ENCODE results near the gene ADIG.

ADIG gene

GRCh38 chr20:38581013-38581412, at the start of gene ADIG:
ADIG (plus strand) TSS chr20:38581197; CDS start chr20:38581251, 54 bp downstream.
- no peak for DNase-seq (ENCODE audit: low read depth in 1 of 2, low spot score in 1 of 2)

DNA sequence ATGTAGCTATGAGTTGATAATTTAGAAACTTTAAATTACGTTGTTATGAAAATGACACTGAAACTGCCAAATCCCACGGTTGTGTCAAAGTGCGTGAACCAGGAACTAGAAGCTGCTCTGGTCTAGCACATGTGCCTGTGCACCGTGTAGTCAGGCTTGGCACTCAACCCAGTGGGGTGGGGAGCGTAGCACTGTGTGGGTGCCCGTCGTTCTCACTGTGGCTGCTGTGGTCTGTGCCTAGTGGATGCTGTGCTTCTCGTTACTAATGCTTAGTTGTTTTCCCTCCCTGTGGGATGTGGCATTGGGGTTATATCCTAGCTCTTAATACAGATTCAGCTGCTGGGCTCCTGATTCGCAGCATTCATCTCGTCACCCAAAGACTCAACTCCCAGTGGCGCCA, 46.2 kb upstream of the ADIG start:
- DNase-seq (ENCODE audit: low read depth in 1 of 2, low spot score in 1 of 2), result no peak

DNA sequence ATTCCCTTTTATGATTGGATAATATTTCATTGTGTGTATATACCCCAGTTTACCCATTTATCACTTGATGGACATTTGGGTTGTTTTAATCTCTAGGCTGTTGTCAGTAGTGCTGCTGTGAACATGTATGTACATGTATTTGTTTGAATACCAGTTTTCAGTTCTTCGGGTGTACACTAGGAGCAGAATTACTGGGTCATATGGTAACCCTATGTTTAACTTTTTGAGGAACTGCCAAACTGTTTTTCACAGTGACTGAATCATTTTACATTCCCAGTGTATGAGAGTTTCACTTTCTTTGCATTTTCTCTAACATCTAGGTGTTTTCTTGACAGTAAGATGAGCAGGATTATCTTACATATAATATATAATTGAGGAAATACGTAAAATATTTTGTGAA, 44.7 kb upstream of the ADIG start:
- no peak for DNase-seq (ENCODE audit: low read depth in 1 of 2, low spot score in 1 of 2)

- no peak for DNase-seq (ENCODE audit: low read depth in 1 of 2, low spot score in 1 of 2)
Measured at GRCh38 chr20:38537176-38537575, 43.8 kb upstream of the ADIG start.

- no peak for DNase-seq (ENCODE audit: low read depth in 1 of 2, low spot score in 1 of 2)
Measured at GRCh38 chr20:38538789-38539188, 42.2 kb upstream of the ADIG start.

DNA sequence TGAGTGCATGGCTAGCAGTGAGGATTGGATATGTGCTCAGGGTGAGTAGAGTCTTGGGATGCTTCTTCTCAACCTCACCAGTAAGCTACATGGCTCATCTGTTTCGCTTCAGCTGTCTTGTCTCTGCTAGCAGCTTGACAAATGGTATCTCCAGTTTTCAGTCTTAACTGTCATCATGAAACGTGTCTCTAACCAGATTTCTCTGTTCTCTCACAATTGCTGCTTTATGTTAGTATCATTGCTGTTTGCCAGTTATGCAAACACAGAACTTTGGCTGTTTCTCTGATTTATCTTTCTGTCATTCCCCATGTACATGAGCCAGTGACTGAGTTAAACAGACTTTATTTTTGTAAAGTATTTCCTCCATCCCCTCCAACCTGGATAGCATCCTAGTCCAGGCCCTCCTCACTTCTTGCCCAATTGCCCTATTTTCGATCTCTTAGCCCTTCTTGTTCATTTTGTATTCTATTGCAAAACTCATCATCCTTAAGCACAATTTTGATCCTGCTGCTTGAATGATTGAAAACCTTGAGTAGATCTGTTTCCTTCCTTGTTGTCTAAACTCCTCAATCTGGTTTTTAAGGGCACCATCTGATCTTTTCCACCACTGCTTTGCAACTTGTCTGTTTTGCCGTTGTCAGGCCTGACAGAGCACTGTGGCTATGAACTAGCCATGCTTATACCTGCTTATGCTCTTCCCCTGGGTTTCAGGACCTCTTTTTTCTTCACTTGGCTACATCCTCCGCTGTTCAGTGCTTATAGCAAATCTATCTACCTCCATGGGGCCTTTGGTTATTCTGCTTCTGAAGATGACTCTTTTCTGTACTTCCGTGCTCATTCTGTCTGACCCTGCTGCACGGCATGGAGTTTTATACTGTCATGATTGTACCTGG, 37.7 kb upstream of the ADIG start:
- no peak for DNase-seq (ENCODE audit: low read depth in 1 of 2, low spot score in 1 of 2)

GRCh38 chr20:38545771-38546170, 35.2 kb upstream of the ADIG start:
- DNase-seq (ENCODE audit: low read depth in 1 of 2, low spot score in 1 of 2), result no peak

GRCh38 chr20:38547288-38548085, 33.5 kb upstream of the ADIG start:
- no peak for DNase-seq (ENCODE audit: low read depth in 1 of 2, low spot score in 1 of 2)

GRCh38 chr20:38548356-38549083, 32.5 kb upstream of the ADIG start:
- no peak for DNase-seq (ENCODE audit: low read depth in 1 of 2, low spot score in 1 of 2)

DNA sequence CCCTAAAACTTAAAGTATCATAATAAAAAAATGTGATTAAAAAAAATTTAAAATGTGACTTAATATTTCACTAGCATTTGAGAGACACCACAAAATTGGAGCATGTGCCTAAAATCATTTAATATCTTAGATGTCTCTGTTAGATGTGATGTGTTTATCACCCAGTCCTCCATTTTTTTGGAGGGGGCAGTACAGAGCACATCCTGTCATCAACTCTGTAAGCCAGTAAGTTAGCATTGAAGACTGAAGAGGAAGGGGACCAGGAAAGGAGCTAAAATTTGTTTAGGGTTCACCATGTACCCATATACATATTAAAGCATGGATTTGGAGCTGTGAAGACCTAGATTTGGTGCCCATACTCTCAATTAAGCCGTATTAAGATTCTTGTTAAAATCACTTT, 30.7 kb upstream of the ADIG start:
- no peak for DNase-seq (ENCODE audit: low read depth in 1 of 2, low spot score in 1 of 2)

DNA sequence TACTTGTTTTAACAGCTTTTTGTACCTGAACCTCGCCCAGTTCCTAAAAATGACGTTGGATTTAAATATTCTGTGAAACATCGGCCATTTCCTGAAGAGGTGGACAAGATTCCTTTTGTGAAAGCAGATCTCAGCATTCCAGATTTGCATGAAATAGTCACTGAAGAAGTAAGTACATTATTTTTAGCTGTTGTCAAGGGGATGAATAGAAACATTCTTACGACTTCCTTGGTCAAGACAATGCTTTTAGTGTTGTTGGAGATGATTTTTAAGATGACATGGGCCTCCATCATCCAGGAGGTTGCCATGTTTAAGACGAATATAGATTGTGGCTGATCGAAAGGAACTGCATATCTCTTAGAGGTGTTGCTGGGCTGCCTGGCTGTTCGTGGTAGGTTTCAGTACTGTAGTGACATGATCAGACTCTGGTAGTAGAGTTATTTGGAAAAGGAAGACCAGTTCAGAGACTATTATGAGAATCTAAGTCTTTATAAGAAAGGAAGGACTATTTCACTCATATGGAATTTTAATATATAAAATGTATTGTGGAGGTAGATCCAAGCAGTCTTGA, 29.9 kb upstream of the ADIG start:
- DNase-seq (ENCODE audit: low read depth in 1 of 2, low spot score in 1 of 2), result no peak

GRCh38 chr20:38554986-38555385, 26.0 kb upstream of the ADIG start:
- DNase-seq (ENCODE audit: low read depth in 1 of 2, low spot score in 1 of 2), result no peak

DNA sequence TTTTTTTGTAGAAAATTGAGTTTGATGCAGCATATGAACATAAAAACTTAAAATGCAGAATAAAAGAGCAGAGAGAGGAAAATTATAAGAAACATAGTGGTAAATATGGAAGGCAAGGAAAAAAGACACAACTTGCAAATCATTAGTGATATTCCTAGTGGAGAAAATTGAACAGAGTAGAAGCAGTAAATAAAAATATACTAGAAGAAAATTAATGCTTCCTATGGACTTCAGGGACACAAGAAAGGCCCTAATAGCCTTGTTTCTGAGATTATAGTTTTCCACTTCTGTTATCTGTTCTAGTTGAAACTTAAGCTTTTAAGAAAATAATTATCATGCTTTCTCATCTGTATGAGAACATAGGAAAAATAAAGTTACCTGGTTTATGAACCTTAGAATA, 25.6 kb upstream of the ADIG start:
- DNase-seq (ENCODE audit: low read depth in 1 of 2, low spot score in 1 of 2), result no peak

GRCh38 chr20:38557174-38557573, 23.8 kb upstream of the ADIG start:
- no peak for DNase-seq (ENCODE audit: low read depth in 1 of 2, low spot score in 1 of 2)

DNA sequence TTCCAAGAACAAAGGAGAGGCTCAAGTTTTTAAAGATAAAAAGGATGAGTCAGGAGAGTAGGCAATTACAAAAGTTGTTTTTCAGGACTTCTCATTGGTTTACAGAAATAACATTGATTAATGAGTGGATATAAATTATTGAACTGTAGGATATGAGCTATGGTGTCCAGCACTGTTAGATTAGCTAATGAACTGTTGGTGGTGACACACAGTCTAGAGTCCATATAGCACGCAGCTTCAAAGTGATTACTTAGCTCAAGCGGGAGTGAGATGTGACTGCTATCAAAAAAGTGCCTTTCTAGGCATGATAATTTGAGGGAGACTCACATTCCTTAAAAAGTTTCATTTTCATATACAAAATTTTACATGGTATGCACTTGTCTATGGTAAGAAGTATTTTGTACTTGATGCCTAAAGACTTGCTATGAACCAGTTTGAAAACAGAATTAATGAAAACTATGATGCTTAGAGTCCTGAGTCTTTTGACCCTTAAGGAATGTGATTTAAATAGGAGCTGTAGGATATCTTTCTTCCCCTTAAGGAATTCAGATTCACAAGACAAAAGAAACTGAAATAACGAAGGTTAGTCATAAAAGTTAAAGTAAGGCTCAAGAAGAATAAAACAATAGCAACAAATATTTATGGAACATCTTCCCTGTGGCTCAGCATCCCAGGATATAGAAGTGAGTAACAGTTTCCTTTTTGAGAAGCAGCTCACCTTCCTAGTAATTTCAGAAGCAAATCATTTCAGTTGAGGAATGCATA, 22.2 kb upstream of the ADIG start:
- DNase-seq (ENCODE audit: low read depth in 1 of 2, low spot score in 1 of 2), result no peak

DNA sequence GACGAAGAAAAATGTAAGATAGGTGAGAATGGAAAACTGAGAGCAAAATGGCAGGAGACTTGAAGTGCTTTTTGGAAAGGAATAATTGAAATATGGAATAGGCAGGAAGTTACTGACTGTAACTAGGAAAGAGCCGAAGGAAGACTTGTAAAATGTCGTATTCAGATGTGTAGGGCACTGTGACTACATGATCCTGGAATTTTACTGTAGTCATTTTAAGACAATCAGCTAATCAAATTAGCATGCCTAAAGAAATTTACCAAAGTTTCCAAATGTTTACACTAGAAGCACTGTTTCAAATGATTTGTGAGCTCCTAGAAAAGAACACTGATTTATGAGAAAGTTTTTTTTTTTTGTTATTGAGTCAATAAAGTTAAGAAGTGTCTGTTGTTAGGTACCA, 21.2 kb upstream of the ADIG start:
- DNase-seq (ENCODE audit: low read depth in 1 of 2, low spot score in 1 of 2), result no peak

- no peak for DNase-seq (ENCODE audit: low read depth in 1 of 2, low spot score in 1 of 2)
Measured at GRCh38 chr20:38563802-38564431, 17.1 kb upstream of the ADIG start.

- no peak for DNase-seq (ENCODE audit: low read depth in 1 of 2, low spot score in 1 of 2)
Measured at GRCh38 chr20:38564680-38565079, 16.3 kb upstream of the ADIG start.

- DNase-seq (ENCODE audit: low read depth in 1 of 2, low spot score in 1 of 2), result no peak
Measured at GRCh38 chr20:38566036-38566598, 14.9 kb upstream of the ADIG start.

All from stimulated activated CD4-positive, alpha-beta T cell treated with anti-CD3 and anti-CD28 coated beads, Interleukin-15, amount 100 ng/mL, for 1 hour (primary cell).